Measurements from ENCODE around the gene ISYNA1. TPM values are rescaled to one million over a fixed set of nuclear protein-coding genes. Genes with fewer than 3 reads are reported as not detected.

ISYNA1 gene
- total and polyA plus RNA-seq, 2 of the 8 experiments (the other 6 are each of a cell fraction or from before 2014, with no cell fraction given): 207 to 264 TPM

- FAIRE-seq: no peak
- Histone ChIP-seq H2AFZ (ENCODE audit: low read length) (no peak overlapping the region), H3K56ac (replicated peaks; ENCODE audit: insufficient read length, low read depth, low read length) (peak overlapping the region; percentile 92), H3K18ac (ENCODE audit: extremely low read depth, low read length) (no peak overlapping the region), H3K4me3 (ENCODE audit: extremely low read depth in 1 of 4, insufficient read depth in 2 of 4, low read depth in 3 of 4, low read length in 4 of 4) (no peak overlapping the region), H4K91ac (replicated peaks; ENCODE audit: insufficient read length, low read length) (peak overlapping the region; percentile 17), H2AK5ac (ENCODE audit: low read depth, low read length) (no peak overlapping the region), H2BK12ac (ENCODE audit: low read depth, low read length) (no peak overlapping the region), H3K36me3 (ENCODE audit: control insufficient read depth in 2 of 4, insufficient read depth in 4 of 4, low read length in 3 of 4) (peaks cover 0 to 10% (median 1%) of the 10 kb centered on the region in 4 experiments; a peak in 2 of 8 replicates), H2BK15ac (ENCODE audit: low read length) (no peak overlapping the region), H3K14ac (ENCODE audit: insufficient read length) (no peak overlapping the region), H4K5ac (ENCODE audit: insufficient read length, low read depth, low read length) (no peak overlapping the region), H2BK5ac (ENCODE audit: low read depth, low read length) (0 out of 2 replicates have a peak overlapping the region, but pooled peaks have one; percentile 31), H4K20me1 (replicated peaks in 1 of 2; ENCODE audit: control insufficient read depth in 1 of 2, insufficient read depth in 2 of 2, low read length in 2 of 2) (peaks cover 0 to 9% of the 10 kb centered on the region in 2 experiments), H3K27ac (ENCODE audit: low read depth, low read length) (no peak overlapping the region), H3K23me2 (ENCODE audit: low read depth, low read length) (peaks cover 14% of the 10 kb centered on the region; the same call in 1 of the 2 replicates), H3K9ac (replicated peaks in 1 of 4; ENCODE audit: extremely low read depth in 1 of 4, low read depth in 3 of 4, low read length in 3 of 4) (no peak overlapping the region; a peak in 1 of 7 replicates), H3K79me2 (ENCODE audit: control insufficient read depth in 1 of 2, insufficient read depth in 2 of 2, low read length in 2 of 2) (no peaks in the 10 kb centered on the region), H4K8ac (ENCODE audit: extremely low read depth, insufficient read depth, low read length) (no peak overlapping the region; the same call in 1 of the 2 replicates), H2BK120ac (replicated peaks; ENCODE audit: low read depth, low read length) (no peak overlapping the region), H3K27me3 (replicated peaks in 1 of 4; ENCODE audit: control insufficient read depth in 3 of 4, extremely low read depth in 1 of 4, insufficient read depth in 3 of 4, low read length in 3 of 4) (no peaks in the 10 kb centered on the region), H3K9me3 (ENCODE audit: insufficient read depth in 2 of 2, low read depth in 1 of 2, low read length in 1 of 2) (no peaks in the 10 kb centered on the region), H3K79me1 (ENCODE audit: low read depth, low read length) (no peaks in the 10 kb centered on the region), H3K4ac (replicated peaks; ENCODE audit: insufficient read length, low read depth, low read length) (no peak overlapping the region), H3K23ac (ENCODE audit: insufficient read length) (no peak overlapping the region), H3K4me2 (ENCODE audit: insufficient read depth in 1 of 2, low read depth in 2 of 2, low read length in 2 of 2) (no peak overlapping the region), H2BK20ac (ENCODE audit: low read length) (no peak overlapping the region), H3K4me1 (replicated peaks in 1 of 4; ENCODE audit: control insufficient read depth in 3 of 4, insufficient read depth in 4 of 4, low read length in 3 of 4) (peaks cover 5 to 22% (median 15%) of the 10 kb centered on the region in 4 experiments)
- TF ChIP-seq SIX5 (IDR thresholded peaks at IDR 0.05; ENCODE audit: low read depth, low read length): no peak
- TF ChIP-seq ZNF274 (IDR thresholded peaks at IDR 0.05; ENCODE audit: borderline replicate concordance, extremely low read depth, low read length): no peak
- peak; percentile 3; the same call in 1 of the 2 replicates for TF ChIP-seq KDM1A (IDR thresholded peaks at IDR 0.05; ENCODE audit: borderline replicate concordance, low read length)
- TF ChIP-seq CTCF (IDR thresholded peaks at IDR 0.05; ENCODE audit: control extremely low read depth in 1 of 3, insufficient read depth in 1 of 3, low read depth in 1 of 3, low read length in 3 of 3): no peak
- no peak for TF ChIP-seq SP1 (IDR thresholded peaks at IDR 0.05; ENCODE audit: low read depth, low read length)
- no peak for TF ChIP-seq CHD1 (IDR thresholded peaks at IDR 0.05; ENCODE audit: low read depth, low read length)
- TF ChIP-seq POLR2AphosphoS5 (IDR thresholded peaks at IDR 0.05; ENCODE audit: low read depth, low read length): no peak
- TF ChIP-seq NANOG (IDR thresholded peaks at IDR 0.05; ENCODE audit: insufficient read depth, low read depth, low read length, poor library complexity, severe bottlenecking): no peak
- POLR2A ChIA-PET (ENCODE audit: partially characterized antibody): interaction anchor here (1.0 to 2.3 kb wide), 2 partner anchors 8 to 15 kb away, joined by 7 read pairs; no protein-coding TSS in a partner anchor
- no peak for DNase-seq (ENCODE audit: low read depth in 1 of 2, low spot score in 2 of 2)
- CTCF ChIA-PET (ENCODE audit: partially characterized antibody): interaction anchor here (0.7 to 13.5 kb wide), 5 partner anchors 20 to 405 kb away, joined by 3 to 143 read pairs (median 3); no protein-coding TSS in a partner anchor
- 88% methylated on average over 4 of the region's 5 CpGs; no CpG with 5 or more reads in 1 of the 2 experiments for WGBS, 2 experiments (ENCODE audit: extremely low coverage in 1 of 2, insufficient coverage in 1 of 2, insufficient read length in 1 of 2, insufficient replicate concordance in 2 of 2, low coverage in 1 of 2, low lambda C conversion rate in 2 of 2, missing lambda C conversion rate in 1 of 2)
Measured at GRCh38 chr19:18441804-18442788, 4.2 kb upstream of the ISYNA1 start.
